Immature natural killer cell (primary cell): ENCODE data around the gene TLE2. TPM values are rescaled to one million over a fixed set of nuclear protein-coding genes. Genes with fewer than 3 reads are reported as not detected.
A peak's percentile ranks its signal among the peaks of the same experiment; 100 is the strongest.
"Not testable (repeated sequence)": the region's sequence is repeated elsewhere in the genome, so short reads cannot be mapped to it uniquely, and the experiment has no call there.

Source experiments
- DNase-seq, 3 donors: peaks; one replicate each; pipeline ENCODE4 v3.0.0; 2022; ENCODE audit warnings: mixed read lengths in 1 of 3
- H3K27ac Mint-ChIP-seq, 6 donors: one replicate each; pipeline ENCODE4 v1.8.0; 2020; ENCODE audit warnings: mixed read lengths in 6 of 6, mild to moderate bottlenecking in 5 of 6, inconsistent platforms in 4 of 6, moderate library complexity in 3 of 6
- H3K27me3 Mint-ChIP-seq, 3 donors: one replicate each; pipeline ENCODE4 v1.8.0; 2020 to 2021; ENCODE audit warnings: low read depth in 3 of 3, mild to moderate bottlenecking in 3 of 3, mixed read lengths in 3 of 3, moderate library complexity in 3 of 3, inconsistent platforms in 1 of 3
- H3K36me3 Mint-ChIP-seq, 3 donors: one replicate each; pipeline ENCODE4 v1.8.0; 2020; ENCODE audit warnings: mixed read lengths in 3 of 3, inconsistent platforms in 2 of 3, mild to moderate bottlenecking in 2 of 3
- H3K4me1 Mint-ChIP-seq, 2 donors: one replicate each; pipeline ENCODE4 v1.8.0; 2020; ENCODE audit warnings: inconsistent platforms in 2 of 2, mild to moderate bottlenecking in 2 of 2, mixed read lengths in 2 of 2, moderate library complexity in 1 of 2
- H3K4me3 Mint-ChIP-seq, 5 donors: one replicate each; pipeline ENCODE4 v1.8.0; 2020; ENCODE audit warnings: mild to moderate bottlenecking in 5 of 5, mixed read lengths in 5 of 5, inconsistent platforms in 3 of 5, moderate library complexity in 3 of 5
- H3K9me3 Mint-ChIP-seq, 6 donors: one replicate each; pipeline ENCODE4 v1.8.0; 2020; ENCODE audit warnings: mild to moderate bottlenecking in 6 of 6, mixed read lengths in 6 of 6, inconsistent platforms in 4 of 6, moderate library complexity in 3 of 6
- polyA plus RNA-seq, 3 donors: library from polyadenylated mRNA; unstranded; fragments of 300-500 nt; fragmentation: Illumina TruSeq; gene quantifications; one replicate each; pipeline ENCODE4 v1.2.3, GENCODE V29; 2021

The TLE2 gene
- polyA plus RNA-seq, 3 donors from 2014 or later = 1.2 to 2.4 (median 1.3) TPM

GRCh38 chr19:2974342-2975041 is 54.6 kb downstream of the TLE2 start:
- no peak for DNase-seq
- Mint-ChIP-seq H3K4me3 (peak overlapping the region in 4 of 5 donors; percentile 27 to 51 (median 40)), H3K4me1 (peaks cover 12 to 19% of the 10 kb centered on the region in 2 donors), H3K9me3 (no peaks in the 10 kb centered on the region), H3K36me3 (no peaks in the 10 kb centered on the region), H3K27ac (peak overlapping the region in 1 of 6 donors; percentile 8), H3K27me3 (peaks cover 11 to 17% (median 13%) of the 10 kb centered on the region in 3 donors)

- Mint-ChIP-seq H3K36me3 (no peaks in the 10 kb centered on the region), H3K4me3 (no peak overlapping the region), H3K9me3 (no peaks in the 10 kb centered on the region), H3K4me1 (peaks cover 12 to 19% of the 10 kb centered on the region in 2 donors), H3K27me3 (peaks cover 11 to 17% (median 13%) of the 10 kb centered on the region in 3 donors), H3K27ac (no peak overlapping the region)
- DNase-seq = no peak
Observed at GRCh38 chr19:2973229-2973628, 55.9 kb downstream of the TLE2 start.

- H3K9me3 Mint-ChIP-seq = no peaks in the 10 kb centered on the region
- H3K4me1 Mint-ChIP-seq = peaks cover 0 to 4% of the 10 kb centered on the region in 2 donors
- no peak for DNase-seq
- no peak overlapping the region for H3K4me3 Mint-ChIP-seq
- H3K27ac Mint-ChIP-seq = no peak overlapping the region
- H3K27me3 Mint-ChIP-seq = peaks cover 2 to 7% (median 4%) of the 10 kb centered on the region in 3 donors
- no peaks in the 10 kb centered on the region for H3K36me3 Mint-ChIP-seq
Observed at GRCh38 chr19:2970201-2970835, 58.8 kb downstream of the TLE2 start.

GRCh38 chr19:2969104-2969504 is 60.0 kb downstream of the TLE2 start:
- H3K4me1 Mint-ChIP-seq = no peaks in the 10 kb centered on the region
- H3K27ac Mint-ChIP-seq = no peak overlapping the region
- DNase-seq = no peak
- H3K36me3 Mint-ChIP-seq = no peaks in the 10 kb centered on the region
- no peak overlapping the region for H3K4me3 Mint-ChIP-seq
- H3K9me3 Mint-ChIP-seq = no peaks in the 10 kb centered on the region
- peaks cover 2% of the 10 kb centered on the region in 3 donors for H3K27me3 Mint-ChIP-seq

- no peaks in the 10 kb centered on the region for H3K9me3 Mint-ChIP-seq
Observed at GRCh38 chr19:2967972-2968371, 61.1 kb downstream of the TLE2 start.

GRCh38 chr19:2964874-2965273 is 64.2 kb downstream of the TLE2 start:
- Mint-ChIP-seq H3K27me3 (peaks cover 2 to 7% (median 2%) of the 10 kb centered on the region in 3 donors), H3K4me1 (peaks cover 2 to 7% of the 10 kb centered on the region in 2 donors), H3K9me3 (no peaks in the 10 kb centered on the region)

More at GRCh38 chr19:2967972-2968371, 61.1 kb downstream of the TLE2 start:
- DNase-seq = no peak
- Mint-ChIP-seq H3K27ac (no peak overlapping the region), H3K4me3 (no peak overlapping the region), H3K4me1 (no peaks in the 10 kb centered on the region), H3K27me3 (peaks cover 0 to 2% (median 2%) of the 10 kb centered on the region in 3 donors), H3K36me3 (no peaks in the 10 kb centered on the region)

GRCh38 chr19:2963631-2964030 is 65.4 kb downstream of the TLE2 start:
- H3K27ac Mint-ChIP-seq = peak overlapping the region in 1 of 6 donors; percentile 10
- H3K36me3 Mint-ChIP-seq, DNase-seq, H3K4me1 Mint-ChIP-seq, H3K4me3 Mint-ChIP-seq, H3K27me3 Mint-ChIP-seq, H3K9me3 Mint-ChIP-seq: not testable (repeated sequence)

More at GRCh38 chr19:2964874-2965273, 64.2 kb downstream of the TLE2 start:
- H3K27ac Mint-ChIP-seq = no peak overlapping the region
- DNase-seq = no peak
- H3K36me3 Mint-ChIP-seq = peaks cover 0 to 4% (median 0%) of the 10 kb centered on the region in 3 donors
- no peak overlapping the region for H3K4me3 Mint-ChIP-seq

GRCh38 chr19:2963122-2963521 is 66.0 kb downstream of the TLE2 start:
- no peak overlapping the region for H3K27ac Mint-ChIP-seq
- no peaks in the 10 kb centered on the region for H3K9me3 Mint-ChIP-seq
- H3K36me3 Mint-ChIP-seq = peaks cover 0 to 4% (median 0%) of the 10 kb centered on the region in 3 donors
- no peak for DNase-seq
- no peak overlapping the region for H3K4me3 Mint-ChIP-seq
- H3K27me3 Mint-ChIP-seq = peaks cover 2 to 7% (median 2%) of the 10 kb centered on the region in 3 donors
- H3K4me1 Mint-ChIP-seq = peaks cover 2 to 7% of the 10 kb centered on the region in 2 donors

- peaks cover 2 to 7% (median 2%) of the 10 kb centered on the region in 3 donors for H3K27me3 Mint-ChIP-seq
- H3K36me3 Mint-ChIP-seq = peaks cover 0 to 4% (median 0%) of the 10 kb centered on the region in 3 donors
- H3K4me3 Mint-ChIP-seq = no peak overlapping the region
- peaks cover 2 to 7% of the 10 kb centered on the region in 2 donors for H3K4me1 Mint-ChIP-seq
- H3K9me3 Mint-ChIP-seq = no peaks in the 10 kb centered on the region
- DNase-seq = peak; percentile 71 to 81 (median 75)
- H3K27ac Mint-ChIP-seq = peak overlapping the region in 4 of 6 donors; percentile 65 to 93 (median 78)
Observed at GRCh38 chr19:2962018-2962670, 66.9 kb downstream of the TLE2 start.

GRCh38 chr19:2960120-2960519 is 69.0 kb downstream of the TLE2 start:
- Mint-ChIP-seq H3K4me3 (no peak overlapping the region), H3K36me3 (peaks cover 0 to 4% (median 0%) of the 10 kb centered on the region in 3 donors), H3K9me3 (no peaks in the 10 kb centered on the region), H3K4me1 (peaks cover 2 to 7% of the 10 kb centered on the region in 2 donors), H3K27ac (no peak overlapping the region), H3K27me3 (peaks cover under 1 to 7% (median 2%) of the 10 kb centered on the region in 3 donors)
- DNase-seq = no peak

GRCh38 chr19:2957160-2957559 is 71.9 kb downstream of the TLE2 start:
- no peak for DNase-seq
- Mint-ChIP-seq H3K9me3 (no peaks in the 10 kb centered on the region), H3K4me3 (no peak overlapping the region), H3K27ac (no peak overlapping the region), H3K36me3 (peaks cover 0 to 4% (median 0%) of the 10 kb centered on the region in 3 donors), H3K27me3 (peaks cover 0 to 7% (median 2%) of the 10 kb centered on the region in 3 donors), H3K4me1 (peaks cover under 1 to 4% of the 10 kb centered on the region in 2 donors)

- H3K27me3 Mint-ChIP-seq = peaks cover 6% of the 10 kb centered on the region in 3 donors
- peaks cover 21 to 26% of the 10 kb centered on the region in 2 donors for H3K4me1 Mint-ChIP-seq
- no peak overlapping the region for H3K27ac Mint-ChIP-seq
- no peak overlapping the region for H3K4me3 Mint-ChIP-seq
- no peak for DNase-seq
- no peaks in the 10 kb centered on the region for H3K9me3 Mint-ChIP-seq
- H3K36me3 Mint-ChIP-seq = no peaks in the 10 kb centered on the region
Observed at GRCh38 chr19:2952953-2953481, 76.1 kb downstream of the TLE2 start.

GRCh38 chr19:2950286-2951124 is 78.6 kb downstream of the TLE2 start:
- Mint-ChIP-seq H3K9me3 (no peaks in the 10 kb centered on the region), H3K4me3 (peak overlapping the region; percentile 93 to 99 (median 94)), H3K27ac (peak overlapping the region; percentile 89 to 99 (median 98)), H3K36me3 (no peaks in the 10 kb centered on the region), H3K4me1 (peaks cover 25 to 32% of the 10 kb centered on the region in 2 donors), H3K27me3 (peaks cover 6% of the 10 kb centered on the region in 3 donors)
- peak; percentile 100 for DNase-seq
